Measurements from ENCODE around the gene SDCCAG8.

DNA sequence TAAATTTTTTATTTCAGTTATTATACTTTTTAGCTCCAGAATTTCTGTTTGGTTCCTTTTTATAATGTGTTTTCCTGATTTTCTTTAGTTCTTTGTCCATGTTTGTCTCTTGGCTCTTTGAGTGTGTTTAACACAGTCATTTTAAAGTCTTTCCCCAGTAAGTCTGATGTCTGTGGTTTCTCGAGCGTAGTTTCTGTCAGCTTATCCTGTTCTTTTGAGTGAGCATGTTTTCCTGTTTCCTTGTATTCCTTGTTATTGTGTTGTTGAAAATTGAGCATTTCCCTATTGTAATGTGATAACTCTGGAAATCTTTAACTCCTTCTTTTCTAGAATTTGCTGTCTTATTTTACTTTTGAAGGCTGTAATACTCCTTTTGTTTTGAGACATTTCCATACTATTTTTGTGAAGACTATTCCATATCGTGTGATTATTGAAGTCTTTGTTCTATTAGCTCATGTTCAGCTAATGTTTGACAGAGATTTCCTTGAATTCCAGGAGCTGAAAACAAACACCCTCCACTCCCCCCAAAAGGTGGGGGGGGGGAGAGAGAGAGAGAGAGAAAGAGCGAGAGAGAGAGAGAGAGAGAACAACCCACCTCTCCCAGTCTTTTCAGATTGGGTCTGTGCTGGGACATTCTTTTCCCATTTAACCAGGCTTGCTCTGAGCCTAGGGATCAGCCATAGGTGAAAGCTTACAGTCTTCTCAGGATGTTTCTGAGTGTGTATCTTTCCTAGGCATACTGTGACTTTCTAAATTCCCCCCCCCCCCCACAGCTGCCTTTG is 38.3 kb downstream of the SDCCAG8 start:
- TF ChIP-seq POLR2A (IDR thresholded peaks at IDR 0.05) (no peak), POLR2AphosphoS5 (IDR thresholded peaks at IDR 0.05) (no peak)
- TF ChIP-seq, protein P1, sequence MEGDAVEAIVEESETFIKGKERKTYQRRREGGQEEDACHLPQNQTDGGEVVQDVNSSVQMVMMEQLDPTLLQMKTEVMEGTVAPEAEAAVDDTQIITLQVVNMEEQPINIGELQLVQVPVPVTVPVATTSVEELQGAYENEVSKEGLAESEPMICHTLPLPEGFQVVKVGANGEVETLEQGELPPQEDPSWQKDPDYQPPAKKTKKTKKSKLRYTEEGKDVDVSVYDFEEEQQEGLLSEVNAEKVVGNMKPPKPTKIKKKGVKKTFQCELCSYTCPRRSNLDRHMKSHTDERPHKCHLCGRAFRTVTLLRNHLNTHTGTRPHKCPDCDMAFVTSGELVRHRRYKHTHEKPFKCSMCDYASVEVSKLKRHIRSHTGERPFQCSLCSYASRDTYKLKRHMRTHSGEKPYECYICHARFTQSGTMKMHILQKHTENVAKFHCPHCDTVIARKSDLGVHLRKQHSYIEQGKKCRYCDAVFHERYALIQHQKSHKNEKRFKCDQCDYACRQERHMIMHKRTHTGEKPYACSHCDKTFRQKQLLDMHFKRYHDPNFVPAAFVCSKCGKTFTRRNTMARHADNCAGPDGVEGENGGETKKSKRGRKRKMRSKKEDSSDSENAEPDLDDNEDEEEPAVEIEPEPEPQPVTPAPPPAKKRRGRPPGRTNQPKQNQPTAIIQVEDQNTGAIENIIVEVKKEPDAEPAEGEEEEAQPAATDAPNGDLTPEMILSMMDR (IDR thresholded peaks at IDR 0.05 in 8 of 11, conservative IDR thresholded peaks at IDR 0.05 in 3 of 11): no peak

Data from spleen (tissue), 7 donors.